Vagina (tissue), 2 donors: ENCODE results near the gene SIM1. TPM values are rescaled to one million over a fixed set of nuclear protein-coding genes. Genes with fewer than 3 reads are reported as not detected.

Experiments used
- DNase-seq, 2 donors: peaks; one replicate each; pipeline ENCODE4 v3.0.0-alpha.2; 2017; ENCODE audit errors: extremely low spot score in 2 of 2
- H3K27ac ChIP-seq: fragments of 200-600 bp; sonication (generic); one replicate; pipeline ENCODE4 v1.5.1; 2019
- H3K27me3 ChIP-seq: fragments of 200-600 bp; sonication (generic); one replicate; pipeline ENCODE4 v1.5.1; 2019
- H3K36me3 ChIP-seq, 2 donors: fragments of 200-600 bp; sonication (generic); one replicate each; pipeline ENCODE4 v1.5.1; 2017 to 2019
- H3K4me1 ChIP-seq: fragments of 200-600 bp; sonication (generic); one replicate; pipeline ENCODE4 v1.5.1; 2019
- H3K4me3 ChIP-seq, 2 donors: fragments of 200-600 bp; sonication (generic); 1 replicate in 1 of 2; 2 replicates in 1 of 2; pipeline ENCODE4 v1.5.1; 2016 to 2019
- H3K9me3 ChIP-seq: fragments of 200-600 bp; sonication (generic); one replicate; pipeline ENCODE4 v1.5.1; 2019
- CTCF ChIP-seq, 3 experiments: fragments of 450-650 bp in 2 of 3; fragments of 200-600 bp in 1 of 3; sonication (generic) in 1 of 3; IDR thresholded peaks; one replicate each; pipeline ENCODE4 v1.5.1; 2017 to 2019; ENCODE audit warnings: antibody characterized with exemption in 3 of 3, mild to moderate bottlenecking in 2 of 3, moderate library complexity in 2 of 3
- POLR2A ChIP-seq, 2 donors: fragments of 450-650 bp; IDR thresholded peaks; one replicate each; pipeline ENCODE4 v1.6.1; 2017; ENCODE audit warnings: antibody characterized with exemption in 2 of 2, mild to moderate bottlenecking in 2 of 2, moderate library complexity in 2 of 2
- POLR2AphosphoS5 ChIP-seq, 2 donors: sonication (generic); formaldehyde crosslinking; IDR thresholded peaks; one replicate each; pipeline ENCODE4 v1.9.0; 2017; ENCODE audit warnings: antibody characterized with exemption in 2 of 2, mild to moderate bottlenecking in 2 of 2, low read depth in 1 of 2; ENCODE audit not compliant: insufficient read depth in 1 of 2
- intact Hi-C: fragments of 100-400 bp; cut with DNase I; formaldehyde crosslinking; loops from one replicate; pipeline ENCODE4 v1.15.1; 2023
- total RNA-seq: library from RNA; depleted of rRNA; stranded (reverse); fragments of >200 nt; gene quantifications from one replicate; pipeline ENCODE4 v1.2.3, GENCODE V29; 2016

The SIM1 gene
- total RNA-seq, 1 donor from 2014 or later: not detected

- intact Hi-C loops: no loop called here
- TF ChIP-seq CTCF (IDR thresholded peaks at IDR 0.05) (no peak), POLR2A (IDR thresholded peaks at IDR 0.05) (no peak)
- no peak overlapping the region for H3K27ac ChIP-seq
- no peak for DNase-seq
- no peaks in the 10 kb centered on the region for H3K27me3 ChIP-seq
- no peaks in the 10 kb centered on the region for H3K36me3 ChIP-seq
- H3K4me1 ChIP-seq: no peaks in the 10 kb centered on the region
- no peak overlapping the region for H3K4me3 ChIP-seq
- no peaks in the 10 kb centered on the region for H3K9me3 ChIP-seq
Observed at GRCh38 chr6:100346203-100346602, 118.5 kb downstream of the SIM1 start.

- H3K36me3 ChIP-seq: no peaks in the 10 kb centered on the region
- no peaks in the 10 kb centered on the region for H3K27me3 ChIP-seq
- no peak for DNase-seq
- no peaks in the 10 kb centered on the region for H3K9me3 ChIP-seq
- TF ChIP-seq CTCF (IDR thresholded peaks at IDR 0.05): no peak
- TF ChIP-seq POLR2AphosphoS5 (IDR thresholded peaks at IDR 0.05; ENCODE audit: insufficient read depth in 1 of 2, low read depth in 1 of 2): no peak
- no peak for TF ChIP-seq POLR2A (IDR thresholded peaks at IDR 0.05)
- H3K27ac ChIP-seq: no peak overlapping the region
- intact Hi-C loops: no loop called here
- no peak overlapping the region for H3K4me3 ChIP-seq
- no peaks in the 10 kb centered on the region for H3K4me1 ChIP-seq
Observed at GRCh38 chr6:100344761-100345160, 120.0 kb downstream of the SIM1 start.

GRCh38 chr6:100344321-100344720 lies 120.4 kb downstream of the SIM1 start:
- Histone ChIP-seq H3K27me3 (no peaks in the 10 kb centered on the region), H3K27ac (no peak overlapping the region), H3K9me3 (no peaks in the 10 kb centered on the region), H3K4me3 (no peak overlapping the region), H3K4me1 (no peaks in the 10 kb centered on the region), H3K36me3 (no peaks in the 10 kb centered on the region)
- no peak for DNase-seq
- no peak for TF ChIP-seq POLR2A (IDR thresholded peaks at IDR 0.05)
- no peak for TF ChIP-seq POLR2AphosphoS5 (IDR thresholded peaks at IDR 0.05; ENCODE audit: insufficient read depth in 1 of 2, low read depth in 1 of 2)
- TF ChIP-seq CTCF (IDR thresholded peaks at IDR 0.05): no peak
- intact Hi-C loops: no loop called here

- TF ChIP-seq CTCF (IDR thresholded peaks at IDR 0.05) (no peak), POLR2A (IDR thresholded peaks at IDR 0.05) (no peak), POLR2AphosphoS5 (IDR thresholded peaks at IDR 0.05; ENCODE audit: insufficient read depth in 1 of 2, low read depth in 1 of 2) (no peak)
- no peaks in the 10 kb centered on the region for H3K36me3 ChIP-seq
- H3K27ac ChIP-seq: no peak overlapping the region
- no peaks in the 10 kb centered on the region for H3K9me3 ChIP-seq
- intact Hi-C loops: no loop called here
- H3K4me1 ChIP-seq: no peaks in the 10 kb centered on the region
- DNase-seq: no peak
- no peaks in the 10 kb centered on the region for H3K27me3 ChIP-seq
- H3K4me3 ChIP-seq: no peak overlapping the region
Observed at GRCh38 chr6:100343316-100344077, 121.2 kb downstream of the SIM1 start.

GRCh38 chr6:100342830-100343229 lies 121.9 kb downstream of the SIM1 start:
- Histone ChIP-seq H3K9me3 (no peaks in the 10 kb centered on the region), H3K4me3 (no peak overlapping the region)
- intact Hi-C loops: no loop called here

More at GRCh38 chr6:100342830-100343229, 121.9 kb downstream of the SIM1 start:
- no peaks in the 10 kb centered on the region for H3K27me3 ChIP-seq
- H3K36me3 ChIP-seq: no peaks in the 10 kb centered on the region
- H3K27ac ChIP-seq: no peak overlapping the region
- no peak for DNase-seq
- H3K4me1 ChIP-seq: no peaks in the 10 kb centered on the region
- TF ChIP-seq CTCF (IDR thresholded peaks at IDR 0.05) (no peak), POLR2A (IDR thresholded peaks at IDR 0.05) (no peak), POLR2AphosphoS5 (IDR thresholded peaks at IDR 0.05; ENCODE audit: insufficient read depth in 1 of 2, low read depth in 1 of 2) (no peak)
